ENCODE data around the gene GMCL2. TPM values are rescaled to one million over a fixed set of nuclear protein-coding genes. Genes with fewer than 3 reads are reported as not detected.
"Not testable (repeated sequence)": the region's sequence is repeated elsewhere in the genome, so short reads cannot be mapped to it uniquely, and the experiment has no call there.

Gene GMCL2
- total and polyA plus RNA-seq, 9 of the 15 experiments (the other 6 are each of a cell fraction or from before 2014, with no cell fraction given): 0.04 TPM; not detected in 8

GRCh38 chr5:178229861-178230260 is 42.7 kb upstream of the GMCL2 start:
- CTCF ChIA-PET (ENCODE audit: low intra/inter-chr PET ratio): no interaction called here
- intact Hi-C loops (cut with micrococcal nuclease): no loop called here

GRCh38 chr5:178229111-178229510 is 41.9 kb upstream of the GMCL2 start:
- 87% methylated on average over 11 of the region's 13 CpGs for WGBS (ENCODE audit: insufficient coverage, low coverage, missing lambda C conversion rate)
- H3K4me2 ChIP-seq (ENCODE audit: insufficient read depth, low read length); DNase-seq (ENCODE audit: extremely low read depth in 1 of 4, low spot score in 3 of 4); H2AFZ ChIP-seq (ENCODE audit: low read depth, low read length); H3K9me3 ChIP-seq (replicated peaks; ENCODE audit: control insufficient read depth, insufficient read depth, low read depth, low read length); H3K27ac ChIP-seq (ENCODE audit: extremely low read depth, low read depth, low read length); H4K20me1 ChIP-seq (replicated peaks; ENCODE audit: control insufficient read depth, insufficient read depth, low read length); in situ Hi-C loops (cut with MboI); FAIRE-seq; H3K9me1 ChIP-seq (ENCODE audit: control insufficient read depth, insufficient read depth, low read length); H3K27me3 ChIP-seq (ENCODE audit: control insufficient read depth in 2 of 2, insufficient read depth in 2 of 2, low read length in 2 of 2); intact Hi-C loops (cut with micrococcal nuclease); H3K4me3 ChIP-seq; CTCF ChIA-PET (ENCODE audit: low intra/inter-chr PET ratio); BruUV-seq (replicated peaks); ATAC-seq; H3K9ac ChIP-seq (ENCODE audit: insufficient read depth in 1 of 2, low read depth in 2 of 2, low read length in 2 of 2): not testable (repeated sequence)
- Histone ChIP-seq H3K79me2 (ENCODE audit: control insufficient read depth, insufficient read depth, low read length) (peaks cover 35% of the 10 kb centered on the region), H3K36me3 (ENCODE audit: control insufficient read depth, insufficient read depth, low read length) (peaks cover 68% of the 10 kb centered on the region), H3K4me1 (replicated peaks in 1 of 2; ENCODE audit: control insufficient read depth in 2 of 2, insufficient read depth in 2 of 2, low read length in 2 of 2) (peaks cover 19 to 35% of the 10 kb centered on the region in 2 experiments; a peak in 4 of 5 replicates)
- POLR2A ChIA-PET: interaction anchor here (0.6 to 13.2 kb wide), 3 partner anchors 18 to 337 kb away, joined by 3 to 162 read pairs (median 13); partner anchors contain the start of gene HNRNPAB

More at GRCh38 chr5:178229861-178230260, 42.7 kb upstream of the GMCL2 start:
- Histone ChIP-seq H3K9me1 (ENCODE audit: control insufficient read depth, insufficient read depth, low read length) (no peaks in the 10 kb centered on the region), H3K79me2 (ENCODE audit: control insufficient read depth, insufficient read depth, low read length) (peaks cover 35% of the 10 kb centered on the region), H3K4me1 (replicated peaks in 1 of 2; ENCODE audit: control insufficient read depth in 2 of 2, insufficient read depth in 2 of 2, low read length in 2 of 2) (peaks cover 19 to 30% of the 10 kb centered on the region in 2 experiments; a peak in 4 of 5 replicates), H3K4me2 (ENCODE audit: insufficient read depth, low read length) (no peak overlapping the region), H3K4me3 (no peak overlapping the region), H3K36me3 (ENCODE audit: control insufficient read depth, insufficient read depth, low read length) (peaks cover 61% of the 10 kb centered on the region), H3K27me3 (ENCODE audit: control insufficient read depth in 2 of 2, insufficient read depth in 2 of 2, low read length in 2 of 2) (no peaks in the 10 kb centered on the region), H3K9ac (ENCODE audit: insufficient read depth in 1 of 2, low read depth in 2 of 2, low read length in 2 of 2) (peak overlapping the region in 1 of 2 experiments; percentile 83; a peak in 1 of 4 replicates), H2AFZ (ENCODE audit: low read depth, low read length) (no peak overlapping the region), H4K20me1 (replicated peaks; ENCODE audit: control insufficient read depth, insufficient read depth, low read length) (no peaks in the 10 kb centered on the region), H3K9me3 (replicated peaks; ENCODE audit: control insufficient read depth, insufficient read depth, low read depth, low read length) (no peaks in the 10 kb centered on the region), H3K27ac (ENCODE audit: extremely low read depth, low read depth, low read length) (no peak overlapping the region)
- no TSS peak for BruUV-seq (replicated peaks)
- POLR2A ChIA-PET: interaction anchor here (3.1 to 13.2 kb wide), 3 partner anchors 8 to 25 kb away, joined by 13 to 162 read pairs (median 14); partner anchors contain the start of gene HNRNPAB
- no peak for FAIRE-seq
- 94% methylated on average over 7 of the region's 10 CpGs for WGBS (ENCODE audit: insufficient coverage, low coverage, missing lambda C conversion rate)
- TF ChIP-seq RBFOX2 (IDR thresholded peaks at IDR 0.05; ENCODE audit: low read depth, low read length) (0 out of 2 replicates have a peak, but pooled peaks have one; percentile 36), CREB3 (tag; conservative IDR thresholded peaks at IDR 0.05; ENCODE audit: low read depth) (no peak), KLF10 (CRISPR knock-in tag; IDR thresholded peaks at IDR 0.05) (no peak), CBX1 (IDR thresholded peaks at IDR 0.05; ENCODE audit: low read depth) (no peak), POLR2G (IDR thresholded peaks at IDR 0.05; ENCODE audit: low read depth, low read length) (0 out of 2 replicates have a peak, but pooled peaks have one; percentile 19), ELK3 (CRISPR knock-in tag; IDR thresholded peaks at IDR 0.05) (no peak)
- in situ Hi-C loops (cut with MboI): no loop called here
- no peak for DNase-seq (ENCODE audit: extremely low read depth in 1 of 4, low spot score in 3 of 4)
- ATAC-seq: no peak

All from K562 (cell line).